ENCODE measurements around the gene NAA20.

Gene NAA20

GRCh38 chr20:20079102-20079784, 62.1 kb downstream of the NAA20 start:
- no peak for FAIRE-seq
